NCI-H146 treated with DMSO at 0.1 percent for 48 hours (cell line): Measurements from ENCODE around the gene TLK1.

Experiments
- DNase-seq: peaks from one replicate; lab custom pipeline; 2025; ENCODE audit not compliant: unreplicated experiment; lab: John Stamatoyannopoulos, UW

Gene TLK1

GRCh38 chr2:171160119-171160955 lies at the start of gene TLK1:
TLK1 (minus strand) TSS chr2:171160893; CDS start chr2:171160428, 465 bp downstream.
- peak; percentile 58 for DNase-seq

DNA sequence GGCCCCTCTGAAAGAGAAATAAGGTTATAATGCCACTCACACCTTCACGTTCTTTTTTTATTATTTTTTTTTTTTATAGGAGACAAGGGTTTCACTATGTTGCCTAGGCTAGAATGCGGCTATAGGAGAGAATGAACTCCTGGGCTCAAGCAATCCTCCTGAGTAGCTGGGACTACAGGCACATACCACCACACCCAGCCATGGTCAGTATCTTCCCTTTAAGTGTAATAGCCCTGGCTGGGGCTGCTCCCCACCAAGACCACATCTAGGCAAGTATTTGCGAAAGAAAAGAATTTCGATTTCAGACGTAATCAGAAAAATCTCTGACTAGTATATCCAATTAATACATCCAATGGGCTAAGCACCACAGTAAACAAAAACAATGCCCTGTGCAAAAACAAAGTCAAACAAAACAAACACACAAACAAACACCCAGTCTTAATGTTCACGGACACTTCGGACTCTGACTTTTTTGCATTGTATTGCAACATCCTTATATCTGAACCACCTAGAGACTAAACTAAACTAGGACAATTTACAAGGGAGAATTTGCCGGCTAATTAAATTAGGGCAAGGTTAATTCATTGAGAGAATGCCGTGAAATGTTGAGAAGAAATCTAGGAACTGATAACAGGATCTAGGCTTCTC lies 49.6 kb upstream of the TLK1 start:
- DNase-seq, result no peak

- DNase-seq, result no peak
These were observed 48.0 kb upstream of the TLK1 start for GRCh38 chr2:171208657-171209056.

- no peak for DNase-seq
These were observed 45.9 kb upstream of the TLK1 start for GRCh38 chr2:171206422-171207115.

GRCh38 chr2:171205551-171205950 lies 44.9 kb upstream of the TLK1 start:
- DNase-seq, result no peak

DNA sequence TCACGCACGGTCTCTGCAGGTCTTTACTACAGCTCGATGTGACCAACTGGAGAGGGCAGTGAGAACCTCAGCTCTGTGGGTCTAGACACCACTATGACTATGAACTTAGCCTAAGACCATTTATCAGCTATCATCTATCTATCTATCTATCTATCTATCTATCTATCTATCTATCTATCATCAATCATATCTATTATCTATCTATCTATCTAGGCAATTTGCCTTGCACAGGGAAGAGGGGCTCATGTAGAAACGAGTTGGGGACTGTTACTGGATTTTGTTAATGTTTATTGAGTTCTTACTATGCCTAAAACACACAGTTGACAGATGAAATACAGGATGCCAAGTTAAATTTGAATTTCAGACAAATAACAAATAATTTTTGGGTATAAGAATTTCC lies 41.1 kb upstream of the TLK1 start:
- DNase-seq, result no peak

DNA sequence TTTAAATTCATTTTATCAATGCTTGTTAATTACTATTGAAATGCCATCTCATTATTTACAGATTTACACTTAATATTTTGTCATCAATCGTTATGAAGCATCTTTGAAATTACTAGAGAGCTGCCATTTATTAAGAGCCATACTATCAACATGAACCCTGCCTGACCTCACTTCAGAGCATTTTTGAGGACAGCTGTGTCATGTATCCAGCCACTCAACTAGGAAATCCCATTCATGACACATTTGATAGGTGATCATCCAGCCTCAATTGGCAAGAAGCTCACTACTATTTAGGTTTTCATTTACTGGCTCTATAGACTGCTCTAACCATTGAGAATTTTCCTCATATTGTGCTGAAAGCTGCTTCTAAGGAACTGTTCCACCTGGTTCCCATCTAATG lies 40.6 kb upstream of the TLK1 start:
- DNase-seq, result no peak

GRCh38 chr2:171200469-171200868 lies 39.8 kb upstream of the TLK1 start:
- no peak for DNase-seq

- DNase-seq, result no peak
These were observed 30.3 kb upstream of the TLK1 start for GRCh38 chr2:171191021-171191420.

DNA sequence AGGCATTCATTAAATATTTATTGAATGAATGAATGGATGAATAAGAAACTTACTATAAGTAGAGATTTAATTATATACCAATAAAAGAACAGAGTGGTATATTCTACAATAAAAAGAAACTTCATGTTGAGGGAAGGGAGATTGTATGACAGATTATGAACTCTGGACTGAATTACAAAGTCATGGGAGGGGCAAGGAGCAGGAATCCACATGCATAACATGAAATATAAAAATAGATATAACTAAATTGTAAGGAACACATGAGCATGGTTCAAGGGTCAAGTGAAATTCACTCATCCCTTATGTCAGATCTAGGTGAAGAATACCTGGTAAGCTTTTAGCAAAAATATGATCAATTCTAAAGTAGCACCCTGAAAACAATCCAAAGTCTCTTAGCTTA lies 27.1 kb upstream of the TLK1 start:
- no peak for DNase-seq

DNA sequence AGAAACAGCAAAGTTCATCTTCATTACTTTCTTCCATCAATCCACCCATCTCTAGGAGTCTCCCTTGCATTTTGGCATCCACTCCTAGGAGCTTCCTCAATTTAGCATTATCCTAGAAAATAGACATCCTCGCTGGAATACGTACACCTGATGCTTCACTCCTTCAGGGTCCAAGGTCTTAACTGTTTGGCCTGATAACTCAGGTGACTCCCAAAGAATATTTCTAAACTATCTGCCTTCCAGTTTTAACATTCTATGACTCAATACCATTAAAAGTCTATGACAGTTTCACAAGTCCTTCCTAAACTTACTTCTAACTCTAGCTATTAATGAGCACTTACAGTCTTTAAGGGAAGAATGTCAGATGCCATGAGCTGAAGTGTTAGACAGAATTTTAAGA lies 26.5 kb upstream of the TLK1 start:
- no peak for DNase-seq

DNA sequence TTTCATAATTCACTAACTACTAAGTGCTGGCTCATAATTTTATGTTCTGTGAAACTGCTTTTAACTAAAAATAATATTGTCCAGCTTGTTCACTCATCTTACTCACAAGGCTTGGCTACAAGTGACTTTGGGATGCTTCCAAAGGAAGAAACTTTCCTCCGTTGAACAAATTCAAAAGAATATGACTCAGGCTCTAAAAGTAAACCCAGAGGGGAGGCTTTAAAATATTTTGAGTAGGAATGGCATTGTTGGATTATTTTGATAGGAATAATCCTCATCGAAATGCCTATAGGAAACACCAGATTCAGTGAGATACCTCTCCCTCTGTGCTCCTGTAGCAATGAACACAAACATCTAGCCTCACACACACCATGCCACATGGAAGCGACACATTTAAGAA lies 25.2 kb upstream of the TLK1 start:
- no peak for DNase-seq

- DNase-seq, result no peak
These were observed 24.6 kb upstream of the TLK1 start for GRCh38 chr2:171185165-171185818.

DNA sequence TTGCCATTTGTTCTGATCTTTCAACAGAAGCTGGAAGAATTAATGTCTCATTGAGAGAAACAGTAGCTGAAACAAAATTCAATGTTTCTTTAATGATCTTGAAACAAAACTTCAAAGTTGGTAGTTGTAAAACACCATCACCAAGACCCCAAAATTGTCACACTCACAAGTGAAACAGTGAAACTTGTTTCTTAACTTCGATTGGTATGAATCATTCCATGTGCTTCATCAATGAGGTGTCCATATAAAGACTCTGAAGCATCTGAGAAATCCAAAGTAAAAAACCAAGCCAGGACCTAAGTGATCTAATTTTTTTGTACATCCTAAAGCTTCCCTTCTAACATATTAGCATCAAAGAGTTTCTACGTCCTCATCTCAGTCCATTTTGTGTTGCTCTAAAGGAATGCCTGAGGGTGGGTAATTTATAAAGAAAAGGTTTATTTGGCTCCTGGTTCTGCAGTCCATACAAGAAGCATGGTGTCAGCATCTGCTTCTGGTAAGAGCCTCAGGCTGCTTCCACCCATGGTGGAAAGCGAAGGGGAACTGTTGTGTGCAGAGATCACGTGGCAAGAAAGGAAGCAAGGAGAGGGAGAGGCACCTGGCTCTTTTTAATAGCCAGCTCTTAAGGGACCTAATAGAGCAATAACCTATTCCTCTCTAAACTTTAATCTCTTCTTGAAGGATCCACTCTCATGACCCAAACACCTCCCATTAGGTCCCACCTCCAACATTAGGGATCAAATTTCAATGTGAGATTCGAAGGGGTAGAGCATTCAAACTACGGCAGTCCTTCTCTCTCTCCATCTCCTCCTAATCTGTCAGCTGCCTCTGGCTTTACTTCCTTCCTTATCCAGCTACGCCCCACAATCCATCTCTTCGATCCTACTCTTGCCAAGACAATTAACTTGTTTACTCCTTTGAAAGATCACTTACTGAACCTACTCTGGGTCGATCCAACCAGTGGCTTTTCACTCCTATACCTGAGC lies 20.7 kb upstream of the TLK1 start:
- no peak for DNase-seq

DNA sequence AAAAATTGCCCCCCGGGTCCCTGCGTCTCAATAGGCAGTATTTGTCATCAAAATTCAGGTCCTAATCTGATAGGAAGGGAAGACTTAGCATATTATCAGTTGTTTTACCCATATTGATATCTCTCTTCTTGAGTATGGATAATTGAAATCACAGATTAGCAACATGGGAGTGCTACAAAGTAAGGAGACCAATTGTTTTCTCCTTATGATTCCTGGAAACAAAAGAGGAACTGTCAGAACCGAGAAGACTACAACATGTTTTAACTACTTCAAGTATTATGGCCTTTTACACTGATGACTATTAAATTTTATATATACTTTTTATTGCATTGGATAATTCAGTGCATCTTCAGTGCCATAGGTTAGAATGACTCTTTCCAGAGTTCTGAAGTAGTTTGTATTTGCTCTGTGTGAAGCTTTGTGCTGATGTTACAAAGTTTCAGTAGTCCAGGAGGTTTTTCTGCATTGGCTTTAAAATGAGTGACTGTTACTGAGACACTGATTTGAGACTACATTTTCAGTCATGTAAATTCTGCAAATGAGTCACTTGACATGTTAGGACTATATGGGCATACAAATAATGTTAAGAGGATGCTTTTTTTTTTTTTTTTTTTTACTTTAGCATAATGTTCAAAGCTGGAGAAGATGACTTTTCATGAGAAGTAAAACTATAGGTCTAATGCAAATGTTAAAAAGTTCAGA lies 19.7 kb upstream of the TLK1 start:
- no peak for DNase-seq

GRCh38 chr2:171178993-171179392 lies 18.3 kb upstream of the TLK1 start:
- no peak for DNase-seq

DNA sequence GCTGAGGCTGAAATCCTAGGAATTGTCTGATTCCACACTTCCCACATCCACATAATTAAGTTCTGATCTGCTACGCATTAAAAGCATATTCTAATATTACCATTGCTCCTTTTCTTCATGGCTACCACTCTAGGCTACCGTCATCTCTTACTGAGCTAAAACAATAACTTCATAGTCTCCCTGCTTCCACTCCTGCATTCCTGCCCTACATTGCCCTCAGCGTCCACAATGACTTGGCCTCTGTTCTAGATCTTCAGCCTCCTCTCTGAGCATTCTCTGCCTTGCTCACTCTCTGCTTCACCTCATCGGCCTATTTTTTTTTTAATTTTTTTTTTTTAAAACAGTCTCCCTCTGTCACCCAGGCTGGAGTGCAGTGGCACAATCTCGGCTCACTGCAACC lies 15.8 kb upstream of the TLK1 start:
- DNase-seq, result no peak

GRCh38 chr2:171174075-171174474 lies 13.4 kb upstream of the TLK1 start:
- no peak for DNase-seq

GRCh38 chr2:171173087-171173486 lies 12.4 kb upstream of the TLK1 start:
- no peak for DNase-seq

GRCh38 chr2:171171808-171172207 lies 11.1 kb upstream of the TLK1 start:
- DNase-seq, result no peak
